ENCODE measurements around the gene TTPAL. TPM values are rescaled to one million over a fixed set of nuclear protein-coding genes. Genes with fewer than 3 reads are reported as not detected.

The TTPAL gene
- total and polyA plus RNA-seq, 3 experiments from 2014 or later = 15.9 to 31.6 (median 29.3) TPM

GRCh38 chr20:44520881-44521280 is 45.2 kb downstream of the TTPAL start:
- Histone ChIP-seq H3K27me3 (ENCODE audit: insufficient read depth, low read length, poor library complexity, severe bottlenecking) (no peaks in the 10 kb centered on the region), H3K4me3 (ENCODE audit: low read length) (peak overlapping the region; percentile 79), H3K4me1 (ENCODE audit: insufficient read depth, low read length) (peaks cover 53% of the 10 kb centered on the region), H3K36me3 (ENCODE audit: insufficient read depth, low read length) (no peaks in the 10 kb centered on the region), H3K9me3 (ENCODE audit: low read length) (no peaks in the 10 kb centered on the region), H3K27ac (ENCODE audit: low read depth, low read length) (peak overlapping the region; percentile 99)
- Mint-ChIP-seq H3K9me3 (no peaks in the 10 kb centered on the region), H3K27ac (peak overlapping the region; percentile 89 to 99 (median 98)), H3K36me3 (peaks cover 0 to 39% (median 3%) of the 10 kb centered on the region in 3 donors), H3K27me3 (peaks cover 0 to 1% of the 10 kb centered on the region in 2 donors), H3K4me3 (peak overlapping the region; percentile 80 to 96 (median 90)), H3K4me1 (peaks cover 49 to 66% (median 65%) of the 10 kb centered on the region in 3 donors)
- CTCF ChIA-PET = interaction anchor here (1.6 kb wide), 1 partner anchor 44 kb away, joined by 4 read pairs; no protein-coding TSS in a partner anchor
- no peak for DNase-seq
- POLR2A ChIA-PET = interaction anchor here (1.3 to 2.6 kb wide), 3 partner anchors 9 to 122 kb away, joined by 3 to 10 read pairs (median 6); partner anchors contain the start of gene TTPAL

GRCh38 chr20:44521484-44522481 is 46.1 kb downstream of the TTPAL start, which contains the start of gene SERINC3:
TSS of gene SERINC3 (minus strand) at chr20:44522070. CDS start at chr20:44521951, 119 bp downstream.
- peak; percentile 96 to 99 (median 97) for DNase-seq
- Histone ChIP-seq H3K27me3 (ENCODE audit: insufficient read depth, low read length, poor library complexity, severe bottlenecking) (no peaks in the 10 kb centered on the region), H3K4me3 (ENCODE audit: low read length) (peak within 1 kb of the TSS; percentile 79), H3K27ac (ENCODE audit: low read depth, low read length) (peak within 1 kb of the TSS; percentile 99), H3K4me1 (ENCODE audit: insufficient read depth, low read length) (peaks cover 49% of the 10 kb centered on the region), H3K9me3 (ENCODE audit: low read length) (no peaks in the 10 kb centered on the region), H3K36me3 (ENCODE audit: insufficient read depth, low read length) (no peaks in the 10 kb centered on the region)
- H3K36me3 Mint-ChIP-seq = peaks cover 0 to 35% (median 3%) of the 10 kb centered on the region in 3 donors
- H3K4me1 Mint-ChIP-seq = peaks cover 47 to 62% (median 62%) of the 10 kb centered on the region in 3 donors
- peak within 1 kb of the TSS; percentile 89 to 99 (median 98) for H3K27ac Mint-ChIP-seq
- H3K27me3 Mint-ChIP-seq = peaks cover 2% of the 10 kb centered on the region in 2 donors
- POLR2A ChIA-PET = interaction anchor here (1.0 to 2.6 kb wide), 6 partner anchors 8 to 162 kb away, joined by 3 to 10 read pairs (median 3); partner anchors contain the start of genes ADA and TTPAL
- CTCF ChIA-PET = interaction anchor here (1.1 to 1.6 kb wide), 2 partner anchors 45 to 89 kb away, joined by 4 to 5 read pairs; no protein-coding TSS in a partner anchor
- H3K4me3 Mint-ChIP-seq = peak within 1 kb of the TSS; percentile 80 to 96 (median 90)
- H3K9me3 Mint-ChIP-seq = no peaks in the 10 kb centered on the region

- DNase-seq = no peak
- Histone ChIP-seq H3K9me3 (ENCODE audit: low read length) (no peaks in the 10 kb centered on the region), H3K4me1 (ENCODE audit: insufficient read depth, low read length) (peaks cover 40% of the 10 kb centered on the region), H3K36me3 (ENCODE audit: insufficient read depth, low read length) (no peaks in the 10 kb centered on the region), H3K27ac (ENCODE audit: low read depth, low read length) (no peak overlapping the region), H3K27me3 (ENCODE audit: insufficient read depth, low read length, poor library complexity, severe bottlenecking) (no peaks in the 10 kb centered on the region), H3K4me3 (ENCODE audit: low read length) (no peak overlapping the region)
- CTCF ChIA-PET = interaction anchor here (0.7 kb wide), 1 partner anchor 16 kb away, joined by 3 read pairs; no protein-coding TSS in a partner anchor
- H3K4me1 Mint-ChIP-seq = peaks cover 36 to 52% (median 51%) of the 10 kb centered on the region in 3 donors
- peaks cover 0 to 24% (median 3%) of the 10 kb centered on the region in 3 donors for H3K36me3 Mint-ChIP-seq
- H3K9me3 Mint-ChIP-seq = no peaks in the 10 kb centered on the region
- H3K4me3 Mint-ChIP-seq = peak overlapping the region; percentile 80 to 96 (median 90)
- POLR2A ChIA-PET = interaction anchor here (1.1 to 2.6 kb wide), 3 partner anchors 9 to 47 kb away, joined by 3 to 10 read pairs (median 3); partner anchors contain the start of gene TTPAL
- peak overlapping the region; percentile 89 to 99 (median 98) for H3K27ac Mint-ChIP-seq
- H3K27me3 Mint-ChIP-seq = peaks cover 3 to 5% of the 10 kb centered on the region in 2 donors
Observed at GRCh38 chr20:44522841-44523240, 47.2 kb downstream of the TTPAL start.

- Histone ChIP-seq H3K27ac (ENCODE audit: low read depth, low read length) (no peak overlapping the region), H3K27me3 (ENCODE audit: insufficient read depth, low read length, poor library complexity, severe bottlenecking) (no peaks in the 10 kb centered on the region), H3K4me1 (ENCODE audit: insufficient read depth, low read length) (peaks cover 31% of the 10 kb centered on the region), H3K4me3 (ENCODE audit: low read length) (no peak overlapping the region), H3K36me3 (ENCODE audit: insufficient read depth, low read length) (no peaks in the 10 kb centered on the region), H3K9me3 (ENCODE audit: low read length) (no peaks in the 10 kb centered on the region)
- CTCF ChIA-PET = interaction anchor here (0.7 to 1.5 kb wide), 2 partner anchors 16 to 18 kb away, joined by 3 read pairs; no protein-coding TSS in a partner anchor
- H3K36me3 Mint-ChIP-seq = peaks cover 0 to 22% (median 3%) of the 10 kb centered on the region in 3 donors
- POLR2A ChIA-PET = no interaction called here
- H3K4me1 Mint-ChIP-seq = peaks cover 34 to 43% (median 43%) of the 10 kb centered on the region in 3 donors
- DNase-seq = no peak
- peak overlapping the region in 2 of 7 donors; percentile 1 to 62 for H3K4me3 Mint-ChIP-seq
- peak overlapping the region in 7 of 8 donors; percentile 4 to 99 (median 97) for H3K27ac Mint-ChIP-seq
- peaks cover 3 to 7% of the 10 kb centered on the region in 2 donors for H3K27me3 Mint-ChIP-seq
- no peaks in the 10 kb centered on the region for H3K9me3 Mint-ChIP-seq
Observed at GRCh38 chr20:44523746-44524145, 48.1 kb downstream of the TTPAL start.

- Histone ChIP-seq H3K4me3 (ENCODE audit: low read length) (no peak overlapping the region), H3K27ac (ENCODE audit: low read depth, low read length) (no peak overlapping the region), H3K27me3 (ENCODE audit: insufficient read depth, low read length, poor library complexity, severe bottlenecking) (no peaks in the 10 kb centered on the region), H3K9me3 (ENCODE audit: low read length) (no peaks in the 10 kb centered on the region), H3K4me1 (ENCODE audit: insufficient read depth, low read length) (peaks cover 8% of the 10 kb centered on the region), H3K36me3 (ENCODE audit: insufficient read depth, low read length) (no peaks in the 10 kb centered on the region)
- peaks cover 14 to 22% (median 19%) of the 10 kb centered on the region in 3 donors for H3K4me1 Mint-ChIP-seq
- ChIA-PET CTCF (interaction anchor here (1.0 kb wide), 1 partner anchor 159 kb away, joined by 3 read pairs; no protein-coding TSS in a partner anchor), POLR2A (no interaction called here)
- H3K27me3 Mint-ChIP-seq = peaks cover 3 to 14% of the 10 kb centered on the region in 2 donors
- H3K36me3 Mint-ChIP-seq = peaks cover 0 to 10% (median 0%) of the 10 kb centered on the region in 3 donors
- H3K9me3 Mint-ChIP-seq = no peaks in the 10 kb centered on the region
- peak overlapping the region in 1 of 8 donors; percentile 52 for H3K27ac Mint-ChIP-seq
- no peak for DNase-seq
- H3K4me3 Mint-ChIP-seq = no peak overlapping the region
Observed at GRCh38 chr20:44526129-44526528, 50.5 kb downstream of the TTPAL start.

GRCh38 chr20:44527716-44528199 is 52.1 kb downstream of the TTPAL start:
- ChIA-PET CTCF (no interaction called here), POLR2A (no interaction called here)
- peaks cover 3 to 13% of the 10 kb centered on the region in 2 donors for H3K27me3 Mint-ChIP-seq
- Histone ChIP-seq H3K36me3 (ENCODE audit: insufficient read depth, low read length) (no peaks in the 10 kb centered on the region), H3K27ac (ENCODE audit: low read depth, low read length) (no peak overlapping the region), H3K9me3 (ENCODE audit: low read length) (no peaks in the 10 kb centered on the region), H3K27me3 (ENCODE audit: insufficient read depth, low read length, poor library complexity, severe bottlenecking) (no peaks in the 10 kb centered on the region), H3K4me3 (ENCODE audit: low read length) (no peak overlapping the region), H3K4me1 (ENCODE audit: insufficient read depth, low read length) (peaks cover 14% of the 10 kb centered on the region)
- no peaks in the 10 kb centered on the region for H3K36me3 Mint-ChIP-seq
- peak overlapping the region in 1 of 7 donors; percentile 27 for H3K4me3 Mint-ChIP-seq
- no peak overlapping the region for H3K27ac Mint-ChIP-seq
- no peak for DNase-seq
- peaks cover 7 to 15% (median 11%) of the 10 kb centered on the region in 3 donors for H3K4me1 Mint-ChIP-seq
- H3K9me3 Mint-ChIP-seq = no peaks in the 10 kb centered on the region

GRCh38 chr20:44528309-44528708 is 52.6 kb downstream of the TTPAL start:
- ChIA-PET POLR2A (no interaction called here), CTCF (no interaction called here)
- Histone ChIP-seq H3K4me3 (ENCODE audit: low read length) (no peak overlapping the region), H3K36me3 (ENCODE audit: insufficient read depth, low read length) (no peaks in the 10 kb centered on the region), H3K27me3 (ENCODE audit: insufficient read depth, low read length, poor library complexity, severe bottlenecking) (no peaks in the 10 kb centered on the region), H3K9me3 (ENCODE audit: low read length) (no peaks in the 10 kb centered on the region), H3K27ac (ENCODE audit: low read depth, low read length) (no peak overlapping the region), H3K4me1 (ENCODE audit: insufficient read depth, low read length) (peaks cover 18% of the 10 kb centered on the region)
- Mint-ChIP-seq H3K36me3 (no peaks in the 10 kb centered on the region), H3K4me3 (no peak overlapping the region), H3K27ac (peak overlapping the region in 1 of 8 donors; percentile 55), H3K4me1 (peaks cover 3 to 12% (median 6%) of the 10 kb centered on the region in 3 donors), H3K27me3 (peaks cover 3 to 13% of the 10 kb centered on the region in 2 donors), H3K9me3 (no peaks in the 10 kb centered on the region)
- DNase-seq = no peak
